NCI-H69 (cell line): Measurements from ENCODE around the gene C1QL3.

Experiments
- DNase-seq: peaks from one replicate; lab custom pipeline; 2025; lab: John Stamatoyannopoulos, UW

C1QL3 gene

DNA sequence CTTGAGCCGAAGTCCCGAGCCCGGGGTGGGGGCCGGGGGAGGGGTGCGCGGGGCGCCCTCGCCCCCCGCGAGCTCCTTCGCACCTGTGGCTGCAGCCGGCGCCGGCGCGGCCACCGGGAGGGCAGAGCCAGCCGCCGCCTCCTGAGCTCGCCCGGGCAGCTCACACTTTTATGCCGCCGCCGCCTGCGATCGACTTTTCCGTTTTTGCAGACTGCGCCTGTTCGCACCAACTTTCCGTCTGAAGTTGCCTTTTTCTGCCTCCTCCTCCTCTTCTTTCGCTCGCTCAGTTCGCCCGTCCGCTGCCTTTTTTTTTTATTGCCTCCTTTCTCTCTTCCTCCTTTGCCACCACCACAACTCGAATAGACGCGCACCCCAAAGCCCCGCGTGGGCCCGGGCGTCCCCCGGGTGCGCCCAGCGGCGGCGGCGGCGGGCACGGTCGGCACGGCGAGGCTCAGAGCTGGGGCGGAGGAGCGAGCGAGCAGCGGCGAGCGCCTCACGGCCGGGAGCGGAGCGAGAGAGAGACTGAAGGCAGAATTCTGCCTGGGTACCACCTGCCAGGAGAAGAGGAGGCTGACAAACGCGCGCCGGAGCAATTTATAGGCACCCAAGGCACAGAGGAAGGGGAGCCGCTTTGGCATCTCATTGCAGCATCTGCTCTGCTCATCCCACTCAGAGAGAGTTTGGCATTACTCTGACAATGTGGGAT is at the start of gene C1QL3:
C1QL3 (minus strand) TSS at position 569 of the 706 bp plus-strand sequence. CDS start 814 bp downstream, outside the sequence.
- DNase-seq: peak; percentile 57

DNA sequence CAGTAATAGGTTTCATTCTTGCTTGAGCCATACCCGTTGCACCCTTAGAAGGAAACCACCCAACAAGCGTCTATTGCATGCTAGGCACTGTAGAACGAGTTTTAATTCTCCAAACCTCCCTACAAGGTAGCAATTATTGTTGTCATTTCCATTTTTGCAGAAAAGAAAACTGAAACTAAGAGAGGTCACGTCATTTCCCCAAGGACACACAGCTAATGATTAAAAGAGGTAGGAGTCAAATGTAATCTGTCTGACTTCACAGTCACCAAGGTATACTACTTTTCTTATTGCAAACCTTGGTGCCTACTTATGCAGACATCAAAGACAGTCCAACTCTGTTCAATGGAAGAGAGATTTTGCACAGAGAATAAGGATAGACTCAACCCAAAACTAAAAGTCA is 49.1 kb upstream of the C1QL3 start:
- no peak for DNase-seq

DNA sequence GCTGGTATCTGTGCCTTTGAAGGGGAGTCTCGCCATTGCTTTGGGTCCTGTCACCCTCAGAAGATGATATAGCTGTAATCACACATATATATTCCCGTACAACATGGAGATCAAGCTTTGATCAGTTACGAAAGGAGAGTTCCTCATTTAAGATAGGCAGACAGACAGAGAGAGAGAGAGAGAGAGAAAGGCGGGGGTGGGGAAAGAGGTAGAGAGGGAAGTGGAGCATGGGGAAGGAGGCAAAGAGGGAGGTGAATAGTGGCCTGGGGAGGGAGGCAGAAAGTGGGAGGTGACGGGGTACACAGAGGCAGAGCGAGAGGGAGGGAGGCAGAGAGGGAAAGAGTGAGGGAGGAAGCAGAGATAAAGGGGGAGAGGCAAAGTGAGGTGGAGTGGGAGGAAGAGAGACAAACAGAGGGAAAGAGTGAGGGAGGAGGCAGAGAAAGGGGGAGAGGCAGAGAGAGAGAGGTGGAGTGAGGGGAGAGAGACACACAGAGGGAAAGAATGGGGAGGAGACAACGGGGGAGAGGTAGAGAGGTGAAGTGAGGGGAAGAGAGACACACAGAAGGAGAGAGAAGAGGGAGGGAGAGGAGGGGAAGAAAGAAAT is 44.6 kb upstream of the C1QL3 start:
- DNase-seq: no peak

GRCh38 chr10:16565604-16566003 is 43.9 kb upstream of the C1QL3 start:
- DNase-seq: peak; percentile 11

- no peak for DNase-seq
Observed at GRCh38 chr10:16562891-16563290, 41.2 kb upstream of the C1QL3 start.

GRCh38 chr10:16559236-16559773 is 37.6 kb upstream of the C1QL3 start:
- no peak for DNase-seq

- DNase-seq: no peak
Observed at GRCh38 chr10:16547973-16548372, 26.3 kb upstream of the C1QL3 start.

DNA sequence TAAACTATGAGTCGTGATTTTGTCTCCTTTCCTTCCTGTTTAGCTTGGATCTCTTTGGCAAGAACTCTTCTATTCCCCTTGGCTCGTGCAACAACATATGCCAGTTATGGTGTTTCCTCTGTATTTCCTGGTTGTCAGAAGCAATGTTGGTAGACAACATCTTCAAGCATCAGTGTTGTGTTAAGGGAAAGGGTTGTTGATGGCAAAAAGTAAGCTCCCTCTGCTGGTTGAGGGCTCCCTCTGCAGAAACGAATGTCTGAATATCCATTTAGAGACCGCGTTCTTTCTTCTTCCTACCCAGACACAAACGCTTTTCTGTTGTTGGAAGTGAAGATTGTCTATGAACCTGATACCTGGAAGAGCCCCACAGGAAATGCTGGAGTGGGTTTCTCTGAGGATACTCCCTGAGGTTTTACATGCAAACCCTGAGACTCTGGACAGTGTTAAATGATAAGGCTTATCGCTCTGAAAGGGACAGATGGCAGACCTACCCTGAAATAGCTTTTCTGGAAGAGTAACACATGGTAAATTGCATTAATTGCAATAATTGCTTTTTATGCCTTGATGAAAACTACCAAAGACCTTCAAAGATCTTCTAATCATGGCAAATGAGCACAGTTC is 23.5 kb upstream of the C1QL3 start:
- peak; percentile 58 for DNase-seq

DNA sequence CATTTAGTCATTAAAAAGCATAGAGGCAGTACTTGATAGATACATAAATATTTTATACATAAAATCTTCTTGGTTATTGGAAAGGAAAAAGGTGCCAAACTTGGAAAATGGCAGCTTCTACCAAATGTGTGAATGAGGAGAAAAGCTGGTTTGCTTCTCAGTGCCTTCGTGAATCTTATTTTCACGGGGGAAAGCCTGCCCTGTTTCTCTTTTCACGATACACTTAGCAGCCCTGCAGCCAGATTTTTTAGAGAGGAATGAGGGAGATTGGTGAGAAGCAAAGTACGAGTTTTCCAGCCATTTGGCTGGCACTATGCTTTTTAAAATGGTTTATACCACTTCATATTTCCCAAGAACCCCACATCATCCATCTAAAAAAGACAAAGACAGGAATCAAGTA is 22.9 kb upstream of the C1QL3 start:
- DNase-seq: no peak

GRCh38 chr10:16544099-16544498 is 22.4 kb upstream of the C1QL3 start:
- DNase-seq: peak; percentile 17

- no peak for DNase-seq
Observed at GRCh38 chr10:16536155-16536554, 14.5 kb upstream of the C1QL3 start.

DNA sequence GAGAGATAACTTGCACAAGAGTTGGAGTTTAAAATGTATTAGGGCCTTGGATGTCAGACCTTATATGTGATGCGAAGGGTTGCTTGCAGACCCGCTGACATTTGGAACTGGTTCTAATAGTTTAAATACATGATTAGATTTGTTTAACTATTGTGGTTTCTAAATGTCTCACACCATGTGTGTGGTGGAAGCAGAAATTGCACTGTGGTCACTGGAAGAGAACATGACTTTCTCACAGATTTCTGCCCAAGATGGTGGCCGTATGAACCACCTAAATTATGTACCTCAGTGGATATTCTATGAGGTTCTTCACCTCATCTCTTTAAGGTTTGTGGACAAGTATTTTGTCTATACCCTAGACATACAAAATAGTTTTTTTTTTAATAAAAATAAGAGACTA is 8.2 kb upstream of the C1QL3 start:
- no peak for DNase-seq

- no peak for DNase-seq
Observed at GRCh38 chr10:16527452-16527851, 5.8 kb upstream of the C1QL3 start.

- DNase-seq: peak; percentile 87
Observed at GRCh38 chr10:16520900-16521299, 779 bp downstream of the C1QL3 start.

- DNase-seq: peak; percentile 79
Observed at GRCh38 chr10:16519908-16520861, 1.5 kb downstream of the C1QL3 start.

GRCh38 chr10:16519250-16519907 is 2.3 kb downstream of the C1QL3 start:
- peak; percentile 64 for DNase-seq

DNA sequence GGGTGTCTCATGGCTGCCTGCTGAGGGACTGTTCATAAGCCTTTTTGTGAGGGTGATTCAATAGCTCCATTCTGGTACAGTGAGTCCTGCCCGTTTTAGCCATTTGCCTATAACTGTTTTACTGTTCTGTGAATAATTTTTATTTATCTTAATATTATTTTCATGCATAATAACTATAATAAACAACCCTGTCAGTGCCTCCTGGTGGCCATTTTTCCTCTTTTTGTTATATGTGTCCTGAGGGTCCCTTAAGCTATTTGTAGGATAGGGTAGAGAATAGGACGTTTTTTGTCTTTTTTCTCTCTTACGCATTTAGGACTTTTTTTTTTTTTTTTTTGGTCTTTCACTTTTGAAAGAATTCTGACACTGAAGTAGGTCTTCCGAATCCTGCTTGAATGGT is 2.9 kb downstream of the C1QL3 start:
- peak; percentile 50 for DNase-seq

- DNase-seq: no peak
Observed at GRCh38 chr10:16510843-16511242, 10.8 kb downstream of the C1QL3 start.

- peak; percentile 23 for DNase-seq
Observed at GRCh38 chr10:16509996-16510395, 11.7 kb downstream of the C1QL3 start.

DNA sequence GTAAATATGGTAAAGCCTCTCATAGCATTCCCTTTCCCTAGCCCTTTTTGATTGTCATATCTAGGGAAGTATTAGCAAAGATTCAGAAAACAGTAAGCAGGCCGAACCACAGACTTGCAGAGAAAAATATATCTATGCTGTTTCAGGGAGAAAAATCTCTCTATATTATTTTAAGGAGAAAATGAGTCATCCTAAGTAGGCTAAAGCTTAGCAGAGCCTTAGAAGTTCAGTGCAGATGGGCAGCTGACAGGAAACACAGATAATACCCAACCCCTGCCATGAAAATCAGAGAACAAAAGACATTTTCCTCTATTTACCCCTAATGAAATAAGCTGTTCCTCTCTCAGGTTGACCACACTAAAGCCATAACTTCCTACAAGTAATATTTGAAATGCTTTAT is 16.5 kb downstream of the C1QL3 start:
- no peak for DNase-seq

GRCh38 chr10:16497911-16498310 is 23.8 kb downstream of the C1QL3 start:
- DNase-seq: no peak
